PC-9 (cell line): ENCODE results near the gene MINPP1. TPM values are rescaled to one million over a fixed set of nuclear protein-coding genes. Genes with fewer than 3 reads are reported as not detected.

Experiments
- BruUV-seq: library from RNA; stranded (reverse); fragments of 400-500 nt; replicated peaks from 2 replicates; lab custom pipeline; 2021; lab: Mats Ljungman, UMichigan
- CTCF ChIA-PET: fragments of 300-600 bp; sonication (Branson Sonifier 250); formaldehyde crosslinking; loops from one replicate; lab custom pipeline; 2022; ENCODE audit warnings: antibody characterized with exemption; lab: Charles Lee
- POLR2A ChIA-PET: fragments of 300-600 bp; sonication (Branson Sonifier 250); formaldehyde crosslinking; loops from one replicate; lab custom pipeline; 2022; ENCODE audit warnings: antibody characterized with exemption; ENCODE audit not compliant: unreplicated experiment; lab: Charles Lee
- DNase-seq, 2 experiments: peaks; one replicate each; pipeline versions ENCODE4 v3.0.0 to v3.0.0-alpha.2; 2015 to 2022; ENCODE audit warnings: mixed read lengths in 1 of 2
- H2AFZ ChIP-seq: fragments of 200-600 bp; sonication (generic); 2 replicates; pipeline ENCODE4 v1.8.1; 2017; ENCODE audit warnings: antibody characterized with exemption
- H3F3A ChIP-seq: fragments of 200-600 bp; sonication (generic); 2 replicates; pipeline ENCODE4 v1.8.1; 2017; ENCODE audit warnings: antibody characterized with exemption, mild to moderate bottlenecking, low read depth; ENCODE audit not compliant: insufficient read depth
- H3K27ac ChIP-seq: fragments of 200-600 bp; sonication (generic); 2 replicates; pipeline ENCODE4 v1.6.1; 2016; ENCODE audit warnings: mixed run types
- H3K27me3 ChIP-seq: fragments of 200-600 bp; sonication (generic); 2 replicates; pipeline ENCODE4 v1.6.1; 2016; ENCODE audit warnings: low read depth, mixed run types; ENCODE audit not compliant: insufficient read depth
- H3K36me3 ChIP-seq: fragments of 200-600 bp; sonication (generic); 2 replicates; pipeline ENCODE4 v1.6.1; 2016; ENCODE audit warnings: low read depth, mixed run types
- H3K4me1 ChIP-seq: fragments of 200-600 bp; sonication (generic); replicated peaks from 2 replicates; pipeline ENCODE4 v1.6.1; 2016; ENCODE audit warnings: mixed run types; ENCODE audit not compliant: insufficient read depth
- H3K4me2 ChIP-seq: fragments of 200-600 bp; sonication (generic); 2 replicates; pipeline ENCODE4 v1.6.1; 2017; ENCODE audit warnings: mixed run types
- H3K4me3 ChIP-seq: fragments of 200-600 bp; sonication (generic); 2 replicates; pipeline ENCODE4 v1.6.1; 2016; ENCODE audit warnings: mixed run types
- H3K79me2 ChIP-seq: fragments of 200-600 bp; sonication (generic); 2 replicates; pipeline ENCODE4 v1.6.1; 2017; ENCODE audit warnings: low read depth, mixed run types
- H3K9me2 ChIP-seq: fragments of 200-600 bp; sonication (generic); 2 replicates; pipeline ENCODE4 v1.8.1; 2017; ENCODE audit warnings: mild to moderate bottlenecking; ENCODE audit not compliant: insufficient read depth
- H3K9me3 ChIP-seq: fragments of 200-600 bp; sonication (generic); 2 replicates; pipeline ENCODE4 v1.8.1; 2016; ENCODE audit warnings: low read depth; ENCODE audit not compliant: insufficient read depth
- H4K20me1 ChIP-seq: fragments of 200-600 bp; sonication (generic); 2 replicates; pipeline ENCODE4 v1.8.1; 2017; ENCODE audit not compliant: insufficient read depth
- EZH2 ChIP-seq: fragments of 200-600 bp; sonication (generic); IDR thresholded peaks from 2 replicates; pipeline ENCODE4 v1.8.0; 2017; ENCODE audit warnings: antibody characterized with exemption, low read depth
- intact Hi-C: fragments of 100-400 bp; cut with micrococcal nuclease; formaldehyde crosslinking; loops from one replicate; pipeline ENCODE4 v1.10.0; 2022; ENCODE audit not compliant: unreplicated experiment
- total RNA-seq: library from RNA; stranded (reverse); gene quantifications from 2 replicates; pipeline ENCODE4 v1.2.3, GENCODE V29; 2021
- TF ChIP-seq, protein P1 (sequence below): fragments of 200-600 bp; sonication (generic); conservative IDR thresholded peaks from 2 replicates; pipeline ENCODE4 v1.6.1; 2017; ENCODE audit warnings: mixed run types, antibody characterized with exemption, mild to moderate bottlenecking, moderate library complexity

Gene MINPP1
- total RNA-seq, 1 experiment from 2014 or later = 14.4 TPM

DNA sequence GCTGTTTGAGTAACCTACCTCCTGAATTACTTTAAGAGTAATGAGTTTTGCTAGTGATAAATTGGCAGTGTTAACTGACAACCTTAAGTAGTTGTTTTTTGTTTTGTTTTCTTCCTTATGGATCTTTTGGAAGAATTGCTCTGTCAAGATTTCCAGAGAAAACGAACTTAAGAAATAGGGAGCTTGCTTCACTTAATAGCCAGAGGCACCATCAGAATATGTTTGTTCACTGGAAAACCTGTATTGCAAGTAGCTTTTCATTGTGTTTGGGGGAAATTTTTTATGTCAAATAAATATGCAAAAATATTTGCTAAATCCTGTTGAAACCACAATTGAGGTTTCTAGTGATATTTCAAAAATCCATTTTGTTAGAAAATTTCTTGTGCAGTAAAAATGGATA lies 89.5 kb downstream of the MINPP1 start:
- ChIA-PET POLR2A (interaction anchor here (0.6 kb wide), 1 partner anchor 132 kb away, joined by 3 read pairs; no protein-coding TSS in a partner anchor), CTCF (no interaction called here)
- no peaks in the 10 kb centered on the region for H3K36me3 ChIP-seq
- peak overlapping the region; percentile 62 for H3K4me2 ChIP-seq
- TF ChIP-seq, protein P1, sequence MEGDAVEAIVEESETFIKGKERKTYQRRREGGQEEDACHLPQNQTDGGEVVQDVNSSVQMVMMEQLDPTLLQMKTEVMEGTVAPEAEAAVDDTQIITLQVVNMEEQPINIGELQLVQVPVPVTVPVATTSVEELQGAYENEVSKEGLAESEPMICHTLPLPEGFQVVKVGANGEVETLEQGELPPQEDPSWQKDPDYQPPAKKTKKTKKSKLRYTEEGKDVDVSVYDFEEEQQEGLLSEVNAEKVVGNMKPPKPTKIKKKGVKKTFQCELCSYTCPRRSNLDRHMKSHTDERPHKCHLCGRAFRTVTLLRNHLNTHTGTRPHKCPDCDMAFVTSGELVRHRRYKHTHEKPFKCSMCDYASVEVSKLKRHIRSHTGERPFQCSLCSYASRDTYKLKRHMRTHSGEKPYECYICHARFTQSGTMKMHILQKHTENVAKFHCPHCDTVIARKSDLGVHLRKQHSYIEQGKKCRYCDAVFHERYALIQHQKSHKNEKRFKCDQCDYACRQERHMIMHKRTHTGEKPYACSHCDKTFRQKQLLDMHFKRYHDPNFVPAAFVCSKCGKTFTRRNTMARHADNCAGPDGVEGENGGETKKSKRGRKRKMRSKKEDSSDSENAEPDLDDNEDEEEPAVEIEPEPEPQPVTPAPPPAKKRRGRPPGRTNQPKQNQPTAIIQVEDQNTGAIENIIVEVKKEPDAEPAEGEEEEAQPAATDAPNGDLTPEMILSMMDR = no peak
- TF ChIP-seq EZH2 = no peak
- DNase-seq = peak in 1 of 2 experiments; percentile 79
- H3F3A ChIP-seq = peaks cover 18% of the 10 kb centered on the region
- H3K27me3 ChIP-seq = no peaks in the 10 kb centered on the region
- H3K9me2 ChIP-seq = no peaks in the 10 kb centered on the region
- BruUV-seq = no TSS peak
- H3K9me3 ChIP-seq = no peaks in the 10 kb centered on the region
- intact Hi-C loops = loop anchor here (2.0 kb wide), 1 partner anchor 41 kb away; no protein-coding TSS in a partner anchor
- no peak overlapping the region for H3K4me3 ChIP-seq
- H4K20me1 ChIP-seq = no peaks in the 10 kb centered on the region
- H2AFZ ChIP-seq = 0 out of 2 replicates have a peak overlapping the region, but pooled peaks have one; percentile 42
- peaks cover 27% of the 10 kb centered on the region for H3K4me1 ChIP-seq
- H3K79me2 ChIP-seq = no peaks in the 10 kb centered on the region
- H3K27ac ChIP-seq = peak overlapping the region; percentile 67

DNA sequence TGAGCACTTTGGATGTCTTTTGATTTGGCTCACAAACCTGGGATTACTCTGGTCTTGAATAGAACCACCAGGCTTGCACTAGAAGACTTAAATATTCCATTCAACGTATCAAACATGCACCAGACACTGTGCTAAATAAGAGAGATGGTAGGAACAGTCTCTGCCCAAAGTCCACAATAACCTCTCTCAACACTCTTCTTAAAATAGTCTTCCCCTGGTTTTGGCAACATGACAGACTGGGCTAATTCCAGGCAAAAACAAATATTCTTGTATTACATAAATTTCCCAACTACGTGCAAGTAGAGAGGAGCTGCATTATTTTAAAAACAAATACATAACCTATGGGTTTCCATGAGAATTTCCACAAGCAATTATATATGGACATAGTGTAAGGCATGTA lies 90.2 kb downstream of the MINPP1 start:
- no TSS peak for BruUV-seq
- no peak overlapping the region for H3K4me3 ChIP-seq
- no peaks in the 10 kb centered on the region for H3K79me2 ChIP-seq
- intact Hi-C loops = loop anchor here (2.0 kb wide), 1 partner anchor 40 kb away; no protein-coding TSS in a partner anchor
- no peaks in the 10 kb centered on the region for H3K36me3 ChIP-seq
- no peak for DNase-seq
- H3K9me3 ChIP-seq = no peaks in the 10 kb centered on the region
- no peaks in the 10 kb centered on the region for H3K9me2 ChIP-seq
- peak overlapping the region; percentile 62 for H3K4me2 ChIP-seq
- peak overlapping the region; percentile 67 for H3K27ac ChIP-seq
- peaks cover 27% of the 10 kb centered on the region for H3K4me1 ChIP-seq
- H3F3A ChIP-seq = peaks cover 18% of the 10 kb centered on the region
- H2AFZ ChIP-seq = no peak overlapping the region
- no peaks in the 10 kb centered on the region for H4K20me1 ChIP-seq
- ChIA-PET POLR2A (no interaction called here), CTCF (interaction anchor here (0.6 kb wide), 1 partner anchor 20 kb away, joined by 3 read pairs; no protein-coding TSS in a partner anchor)
- TF ChIP-seq, protein P1 = no peak
- TF ChIP-seq EZH2 = no peak
- no peaks in the 10 kb centered on the region for H3K27me3 ChIP-seq

DNA sequence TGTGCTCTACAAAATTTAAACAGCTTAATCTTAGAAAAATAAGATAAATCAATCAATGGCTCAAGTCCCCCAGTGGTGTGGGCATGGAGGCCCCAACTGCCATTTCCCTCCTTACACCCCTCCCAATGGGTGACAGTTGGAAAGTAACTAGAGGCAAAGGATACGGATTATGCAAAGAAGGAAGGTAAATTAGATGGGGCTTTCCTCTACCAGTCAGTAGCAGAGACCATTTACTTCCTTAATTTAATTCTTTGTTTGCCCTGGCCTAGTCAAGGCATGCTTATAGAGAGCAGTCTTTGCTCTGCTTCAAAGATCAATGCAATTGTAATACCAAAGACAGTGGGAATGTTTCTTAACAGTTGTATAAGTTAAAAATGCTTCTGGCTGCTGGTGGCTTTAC lies 91.7 kb downstream of the MINPP1 start:
- Histone ChIP-seq H3K9me2 (no peaks in the 10 kb centered on the region), H3K9me3 (no peaks in the 10 kb centered on the region), H3K27ac (no peak overlapping the region), H3K27me3 (no peaks in the 10 kb centered on the region), H4K20me1 (no peaks in the 10 kb centered on the region), H3K36me3 (no peaks in the 10 kb centered on the region), H3K4me3 (no peak overlapping the region), H3K4me1 (peaks cover 27% of the 10 kb centered on the region), H3K4me2 (no peak overlapping the region), H3F3A (peaks cover 18% of the 10 kb centered on the region), H2AFZ (no peak overlapping the region), H3K79me2 (no peaks in the 10 kb centered on the region)
- no TSS peak for BruUV-seq
- CTCF ChIA-PET = no interaction called here
- intact Hi-C loops = no loop called here
- POLR2A ChIA-PET = no interaction called here
- no peak for DNase-seq
- TF ChIP-seq EZH2 = no peak
- TF ChIP-seq, protein P1 = no peak
